ENCODE data around the gene GAB2.

Gene GAB2

GRCh38 chr11:78428266-78428636 is 10.6 kb upstream of the GAB2 start:
- no peak for DNase-seq (ENCODE audit: low spot score)

GRCh38 chr11:78427615-78428265 is 10.1 kb upstream of the GAB2 start:
- no peak for DNase-seq (ENCODE audit: low spot score)

- DNase-seq (ENCODE audit: low spot score), result no peak
Observed at GRCh38 chr11:78426845-78427244, 9.2 kb upstream of the GAB2 start.

GRCh38 chr11:78425399-78426070 is 7.9 kb upstream of the GAB2 start:
- no peak for DNase-seq (ENCODE audit: low spot score)

- no peak for DNase-seq (ENCODE audit: low spot score)
Observed at GRCh38 chr11:78424334-78425270, 7.0 kb upstream of the GAB2 start.

GRCh38 chr11:78423241-78423640 is 5.6 kb upstream of the GAB2 start:
- no peak for DNase-seq (ENCODE audit: low spot score)

- no peak for DNase-seq (ENCODE audit: low spot score)
Observed at GRCh38 chr11:78420796-78421209, 3.2 kb upstream of the GAB2 start.

- DNase-seq (ENCODE audit: low spot score), result peak; percentile 25
Observed at GRCh38 chr11:78420255-78420764, 2.7 kb upstream of the GAB2 start.

GRCh38 chr11:78419327-78419726 is 1.7 kb upstream of the GAB2 start:
- no peak for DNase-seq (ENCODE audit: low spot score)

- no peak for DNase-seq (ENCODE audit: low spot score)
Observed at GRCh38 chr11:78418584-78419211, 1.1 kb upstream of the GAB2 start.

- DNase-seq (ENCODE audit: low spot score), result peak; percentile 71
Observed at GRCh38 chr11:78417888-78418583, 416 bp upstream of the GAB2 start.

GRCh38 chr11:78416285-78417174 is 1.1 kb downstream of the GAB2 start:
- DNase-seq (ENCODE audit: low spot score), result peak; percentile 63

GRCh38 chr11:78415338-78415737 is 2.3 kb downstream of the GAB2 start:
- DNase-seq (ENCODE audit: low spot score), result no peak

GRCh38 chr11:78414321-78415051 is 3.1 kb downstream of the GAB2 start:
- peak; percentile 18 for DNase-seq (ENCODE audit: low spot score)

GRCh38 chr11:78408619-78409018 is 9.0 kb downstream of the GAB2 start:
- DNase-seq (ENCODE audit: low spot score), result no peak

- no peak for DNase-seq (ENCODE audit: low spot score)
Observed at GRCh38 chr11:78406568-78407196, 10.9 kb downstream of the GAB2 start.

GRCh38 chr11:78405805-78406204 is 11.8 kb downstream of the GAB2 start:
- DNase-seq (ENCODE audit: low spot score), result no peak

- DNase-seq (ENCODE audit: low spot score), result no peak
Observed at GRCh38 chr11:78403781-78404180, 13.8 kb downstream of the GAB2 start.

GRCh38 chr11:78402847-78403246 is 14.8 kb downstream of the GAB2 start:
- no peak for DNase-seq (ENCODE audit: low spot score)
